Endometrial microvascular endothelial cells (primary cell): ENCODE data around the gene RPP30. TPM values are rescaled to one million over a fixed set of nuclear protein-coding genes. Genes with fewer than 3 reads are reported as not detected.

Source experiments
- in situ Hi-C: cut with HindIII; loops from 2 replicates; pipeline ENCODE4 v1.10.0; 2017; ENCODE audit warnings: low sequenced_read_pairs, low pct_unique_long_range_greater_than_20kb; ENCODE audit errors: inconsistent ontology term
- total RNA-seq: library from RNA; depleted of rRNA; stranded (reverse); fragments of >200 nt; gene quantifications from one replicate; pipeline ENCODE4 v1.2.3, GENCODE V29; 2015; ENCODE audit errors: inconsistent ontology term

RPP30 gene
- total RNA-seq, 1 donor from 2014 or later, result 66.4 TPM

DNA sequence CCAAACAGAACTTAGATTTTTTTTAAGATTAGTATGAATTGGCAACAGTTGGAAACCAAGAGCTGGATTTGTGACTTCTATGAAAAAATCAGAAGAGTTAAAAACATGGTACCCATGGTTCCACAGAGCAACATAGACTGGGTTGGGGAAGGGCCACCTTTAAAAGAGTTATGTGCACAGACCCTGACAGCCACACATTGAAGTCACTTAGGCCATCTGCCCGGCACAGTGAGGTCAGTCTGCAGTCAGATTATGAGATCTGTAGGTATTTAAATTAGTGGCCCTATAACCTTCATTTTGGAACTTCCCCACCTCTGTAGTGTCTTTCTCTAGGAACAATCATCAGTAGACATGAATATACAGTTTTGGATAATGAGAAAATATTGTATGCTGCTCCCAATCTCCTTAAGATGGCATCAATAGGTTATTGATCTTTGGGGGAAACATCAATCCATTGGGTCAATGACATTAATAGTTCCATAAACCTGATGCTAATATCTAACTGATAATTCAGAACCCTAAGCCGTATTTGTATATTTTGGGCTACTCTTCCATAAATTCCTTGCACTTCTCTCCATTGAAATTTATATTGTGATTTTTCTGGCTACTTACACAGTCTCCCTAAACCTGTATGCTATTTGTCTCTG, 42.1 kb downstream of the RPP30 start:
- in situ Hi-C loops, result loop anchor here (25.0 kb wide), 1 partner anchor 348 kb away; no protein-coding TSS in a partner anchor

DNA sequence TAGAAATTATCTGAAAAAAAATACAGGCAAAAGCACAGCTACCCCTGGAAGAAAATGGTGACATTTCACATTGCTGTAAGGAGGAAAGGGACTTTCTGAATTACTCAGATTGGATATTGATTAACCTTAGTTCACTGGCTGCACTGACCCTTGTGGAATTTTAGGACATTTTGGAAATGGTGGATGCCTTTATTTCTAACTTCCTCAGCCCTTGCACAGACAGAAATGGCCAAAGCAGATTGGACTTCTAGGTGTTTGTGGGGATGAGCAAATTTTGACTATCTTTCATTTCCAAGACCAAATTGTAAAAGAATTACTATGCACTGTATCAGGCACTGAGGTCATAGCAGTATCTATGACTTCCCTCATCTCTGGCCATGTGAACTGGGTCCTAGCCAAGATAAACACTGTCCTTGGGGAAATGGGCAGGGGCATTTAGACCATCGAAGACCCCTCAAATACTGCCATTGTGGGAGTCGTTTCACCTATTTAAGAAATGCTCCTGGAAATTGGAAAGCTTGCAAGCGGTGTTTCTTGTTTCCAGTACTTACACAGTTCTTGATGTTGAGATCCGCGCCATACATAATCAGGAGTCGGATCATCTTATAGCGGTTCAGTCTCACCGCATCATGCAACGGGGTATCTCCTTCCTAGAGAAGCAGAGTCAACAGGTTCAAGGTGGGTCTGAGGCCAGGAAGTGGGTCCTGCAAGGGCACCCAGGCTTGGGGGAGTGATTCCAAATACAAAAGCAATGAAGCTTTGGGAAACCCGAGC, 43.4 kb downstream of the RPP30 start:
- in situ Hi-C loops, result loop anchor here (25.0 kb wide), 1 partner anchor 347 kb away; no protein-coding TSS in a partner anchor

DNA sequence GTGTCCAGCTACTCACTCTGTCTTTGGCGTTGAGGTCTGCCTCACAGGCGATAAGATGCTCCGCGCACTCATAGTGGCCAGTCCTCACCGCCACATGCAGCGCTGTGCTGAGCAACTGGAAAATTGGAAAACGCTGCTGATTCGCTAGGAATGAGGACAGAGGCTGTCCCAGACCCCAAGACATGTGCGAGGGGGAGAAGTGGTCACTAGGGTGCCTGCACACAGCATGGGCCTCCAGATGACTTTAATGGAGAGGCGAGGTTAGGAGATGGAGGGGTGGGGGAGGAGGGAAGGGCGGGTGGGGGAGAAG, 43.9 kb downstream of the RPP30 start:
- in situ Hi-C loops, result loop anchor here (25.0 kb wide), 1 partner anchor 347 kb away; no protein-coding TSS in a partner anchor

GRCh38 chr10:90916392-90917237, 44.8 kb downstream of the RPP30 start:
- in situ Hi-C loops, result loop anchor here (25.0 kb wide), 1 partner anchor 346 kb away; no protein-coding TSS in a partner anchor

- in situ Hi-C loops, result loop anchor here (25.0 kb wide), 1 partner anchor 345 kb away; no protein-coding TSS in a partner anchor
Observed at GRCh38 chr10:90917238-90917967, 45.6 kb downstream of the RPP30 start.

DNA sequence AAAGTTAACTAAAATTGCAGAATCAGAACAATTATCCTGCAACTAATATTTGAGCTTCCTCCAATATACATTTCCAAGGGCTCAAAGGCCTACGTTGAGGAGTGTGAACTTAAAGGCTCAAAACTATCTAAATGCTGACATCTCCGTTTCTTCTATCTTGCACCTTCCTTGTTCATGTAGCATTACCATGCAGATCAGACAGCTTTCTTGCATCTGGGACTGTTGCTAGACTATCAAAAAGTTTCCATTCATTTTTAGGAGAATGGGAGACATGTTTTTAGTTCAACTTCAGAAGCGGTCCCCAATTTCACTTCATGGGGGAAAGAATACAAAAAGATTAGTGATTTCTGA, 46.2 kb downstream of the RPP30 start:
- in situ Hi-C loops, result loop anchor here (25.0 kb wide), 1 partner anchor 344 kb away; no protein-coding TSS in a partner anchor

- in situ Hi-C loops, result loop anchor here (25.0 kb wide), 1 partner anchor 342 kb away; no protein-coding TSS in a partner anchor
Observed at GRCh38 chr10:90919683-90920574, 48.2 kb downstream of the RPP30 start.

DNA sequence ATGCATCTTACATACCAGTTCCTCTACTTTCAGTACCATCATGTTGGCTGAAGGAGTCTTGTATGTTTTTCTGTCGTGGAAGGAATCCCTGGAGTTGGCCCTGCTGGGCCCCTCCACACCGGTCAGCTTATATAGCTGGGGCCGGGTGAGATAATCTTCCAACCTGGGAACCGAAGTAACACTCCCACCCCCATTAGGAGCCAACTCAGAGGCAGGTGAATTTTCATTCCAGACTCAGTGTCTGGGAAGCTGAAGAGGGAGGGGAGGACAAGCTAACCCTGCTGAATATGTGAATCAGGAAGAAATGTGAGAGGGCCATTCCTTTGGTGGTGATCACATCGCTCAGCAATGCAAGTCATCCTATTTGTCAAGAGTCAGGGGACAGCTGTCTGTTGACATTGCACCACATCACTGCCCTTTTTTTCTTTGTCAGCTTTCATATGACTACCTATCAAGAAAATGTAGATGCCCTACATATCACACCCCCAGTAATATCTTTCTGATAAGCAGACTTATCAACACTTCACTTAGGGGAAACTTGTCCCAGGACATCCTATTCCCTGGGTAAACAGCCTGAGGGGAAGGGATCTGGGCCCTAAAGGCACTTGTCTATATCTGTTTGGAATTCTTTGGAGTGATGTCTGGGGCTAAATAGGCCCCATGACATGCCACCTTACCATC, 49.4 kb downstream of the RPP30 start, which contains the start of gene ANKRD1:
Gene ANKRD1 (minus strand): TSS at position 102 of the 681 bp plus-strand sequence. CDS start 60 bp downstream, at position 42.
- in situ Hi-C loops, result loop anchor here (25.0 kb wide), 1 partner anchor 341 kb away; no protein-coding TSS in a partner anchor

DNA sequence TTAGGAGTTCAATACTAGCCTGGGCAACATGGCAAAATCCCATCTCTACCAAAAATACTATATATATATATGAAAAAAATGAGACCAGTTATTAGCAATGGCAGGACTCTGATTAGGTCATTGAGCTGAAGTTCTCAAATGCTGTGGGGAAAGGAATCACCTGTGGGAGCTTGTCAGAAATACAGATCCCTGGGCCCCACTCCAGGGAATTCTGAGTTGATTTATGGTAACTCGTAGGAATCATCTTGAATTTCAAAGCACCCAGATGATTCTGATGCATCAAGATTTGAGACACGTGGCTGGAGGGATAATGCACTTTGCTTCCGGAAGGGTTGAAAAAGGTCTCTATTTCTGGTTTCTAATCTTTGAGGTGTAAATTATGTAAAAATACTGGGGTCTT, 50.1 kb downstream of the RPP30 start:
- in situ Hi-C loops, result loop anchor here (25.0 kb wide), 1 partner anchor 340 kb away; no protein-coding TSS in a partner anchor

GRCh38 chr10:90923111-90923731, 51.4 kb downstream of the RPP30 start:
- in situ Hi-C loops, result loop anchor here (25.0 kb wide), 1 partner anchor 339 kb away; no protein-coding TSS in a partner anchor

DNA sequence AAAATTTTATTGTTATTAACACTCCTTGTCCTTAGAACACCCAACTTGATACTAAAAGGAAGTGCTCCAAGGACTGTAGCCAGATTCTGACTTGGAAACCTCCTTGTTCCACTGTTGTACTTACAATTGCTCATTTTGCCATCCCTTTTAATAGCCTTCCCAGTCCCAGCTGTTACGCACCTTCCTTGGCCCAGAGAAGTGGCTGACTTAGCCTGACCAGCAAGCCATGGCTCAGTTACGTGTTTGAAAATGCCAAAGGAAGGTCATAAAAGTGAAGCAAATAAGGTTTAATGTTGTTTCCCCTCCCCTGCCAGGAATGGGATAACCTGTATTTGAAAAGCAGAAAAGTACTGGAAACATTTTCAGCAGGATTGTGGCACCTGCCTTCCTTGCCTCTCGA, 52.8 kb downstream of the RPP30 start:
- in situ Hi-C loops, result loop anchor here (25.0 kb wide), 1 partner anchor 338 kb away; no protein-coding TSS in a partner anchor

GRCh38 chr10:90925079-90926029, 53.6 kb downstream of the RPP30 start:
- in situ Hi-C loops, result no loop called here

DNA sequence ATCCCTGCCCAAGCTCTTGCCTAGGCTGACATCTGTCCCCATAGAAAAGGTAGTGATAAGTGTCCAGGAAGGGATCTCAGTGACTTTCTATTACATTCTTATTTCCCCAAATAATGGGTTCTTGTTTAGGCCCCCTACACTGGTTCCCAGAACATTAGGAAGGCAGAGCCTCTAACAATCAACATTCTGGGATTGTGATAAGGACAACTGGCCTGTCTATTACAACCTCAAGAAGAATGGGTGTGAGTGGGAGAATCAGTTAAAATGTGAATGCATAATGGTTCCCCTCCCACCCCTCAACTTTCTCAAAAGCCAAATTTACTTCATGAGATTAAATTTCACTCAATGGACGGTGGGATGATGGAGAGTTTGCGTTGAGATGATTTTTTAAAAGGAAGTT, 55.5 kb downstream of the RPP30 start:
- in situ Hi-C loops, result no loop called here

DNA sequence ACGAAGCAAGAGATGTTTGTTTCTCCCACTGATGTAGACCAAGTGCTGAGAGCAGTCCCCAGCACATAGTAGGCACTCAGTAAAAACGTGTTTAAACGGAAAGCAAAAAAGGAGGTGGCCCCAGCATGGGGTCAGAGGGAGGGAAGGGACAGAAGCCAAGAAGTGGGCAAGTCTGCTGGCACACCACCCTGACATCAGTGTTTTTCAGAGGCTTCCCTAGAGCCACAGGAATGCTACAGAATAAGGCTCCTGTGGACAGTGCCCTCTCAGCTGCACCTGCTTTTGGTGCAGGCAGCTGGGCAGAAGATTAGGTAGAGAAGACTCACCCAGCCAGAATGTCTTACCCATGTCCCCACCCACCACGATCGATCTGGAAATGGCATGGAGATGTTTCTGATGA, 57.4 kb downstream of the RPP30 start:
- in situ Hi-C loops, result no loop called here

- in situ Hi-C loops, result no loop called here
Observed at GRCh38 chr10:90930070-90930837, 58.5 kb downstream of the RPP30 start.
